GM12878 (cell line): ENCODE data around the gene NAA20. TPM values are rescaled to one million over a fixed set of nuclear protein-coding genes. Genes with fewer than 3 reads are reported as not detected.

ENCODE experiments used
- ATAC-seq: fragments of 200-7000 bp; cut with Tn5 transposase; 3 replicates; pipeline ENCODE4 v1.9.1; 2020; ENCODE audit warnings: mild to moderate bottlenecking, moderate library complexity
- BruUV-seq: library from RNA; stranded (reverse); fragments of 400-500 nt; replicated peaks from 2 replicates; lab custom pipeline; 2021; lab: Mats Ljungman, UMichigan
- CTCF ChIA-PET: fragments of 300-600 bp; sonication (Branson Sonifier 250); formaldehyde crosslinking; extraction: SDS; loops from one replicate; lab custom pipeline; 2021; ENCODE audit warnings: inconsistent platforms; lab: Yijun Ruan, JAX
- POLR2A ChIA-PET: fragments of 350-600 bp; formaldehyde crosslinking; extraction: SDS; loops from one replicate; lab custom pipeline; 2021; ENCODE audit warnings: inconsistent platforms; lab: Charles Lee
- RAD21 ChIA-PET: fragments of 300-600 bp; sonication (Branson Sonifier 250); formaldehyde crosslinking; loops from one replicate; lab custom pipeline; 2023; ENCODE audit warnings: antibody characterized with exemption; ENCODE audit not compliant: unreplicated experiment; lab: Charles Lee
- SMC1A ChIA-PET: fragments of 300-600 bp; sonication (Branson Sonifier 250); formaldehyde crosslinking; loops from one replicate; lab custom pipeline; 2023; ENCODE audit not compliant: unreplicated experiment, uncharacterized antibody; lab: Charles Lee
- DNase-seq: peaks from one replicate; pipeline ENCODE4 v3.0.0-alpha.2; 2011; ENCODE audit warnings: low read depth, low spot score
- FAIRE-seq: peaks from 3 replicates; lab custom pipeline; 2011; peaks lifted over from hg19 to GRCh38; lab: Jason Lieb, UNC
- H2AFZ ChIP-seq: 2 replicates; pipeline ENCODE4 v1.6.0; 2011; ENCODE audit warnings: low read depth, low read length, control low read depth; ENCODE audit not compliant: control insufficient read depth
- H3K27ac ChIP-seq: 2 replicates; pipeline ENCODE4 v1.5.1; 2011; ENCODE audit warnings: control low read depth; ENCODE audit not compliant: control insufficient read depth, insufficient read depth
- H3K27me3 ChIP-seq, 2 experiments: replicated peaks in 1 of 2; 2 replicates each; pipeline versions ENCODE4 v1.6.0 to v1.6.1; 2011; ENCODE audit warnings: low read length in 1 of 2; ENCODE audit not compliant: control insufficient read depth in 2 of 2, insufficient read depth in 2 of 2
- H3K36me3 ChIP-seq, 2 experiments: 2 replicates each; pipeline ENCODE4 v1.5.1; 2011; ENCODE audit warnings: low read length in 1 of 2; ENCODE audit not compliant: control insufficient read depth in 2 of 2, insufficient read depth in 2 of 2
- H3K4me1 ChIP-seq: 2 replicates; pipeline ENCODE4 v1.6.1; 2011; ENCODE audit warnings: mild to moderate bottlenecking, low read length, moderate library complexity, mixed read lengths; ENCODE audit not compliant: control insufficient read depth, insufficient read depth
- H3K4me2 ChIP-seq: 2 replicates; pipeline ENCODE4 v1.6.0; 2011; ENCODE audit warnings: control low read depth; ENCODE audit not compliant: control insufficient read depth, insufficient read depth
- H3K4me3 ChIP-seq: fragments of 200-600 bp; sonication (generic); 2 replicates; pipeline ENCODE4 v1.5.1; 2016
- H3K79me2 ChIP-seq: 2 replicates; pipeline ENCODE4 v1.6.0; 2011; ENCODE audit warnings: low read length; ENCODE audit not compliant: control insufficient read depth, insufficient read depth
- H3K9ac ChIP-seq: 2 replicates; pipeline ENCODE4 v1.8.0; 2011; ENCODE audit warnings: low read length, control low read depth, mixed read lengths; ENCODE audit not compliant: control insufficient read depth, insufficient read depth
- H3K9me3 ChIP-seq: replicated peaks from 3 replicates; pipeline ENCODE4 v1.5.1; 2011; ENCODE audit warnings: mild to moderate bottlenecking, low read length; ENCODE audit not compliant: control insufficient read depth, insufficient read depth
- H4K20me1 ChIP-seq: 2 replicates; pipeline ENCODE4 v1.6.0; 2011; ENCODE audit not compliant: control insufficient read depth, insufficient read depth
- CREB1 ChIP-seq: IDR thresholded peaks from 2 replicates; pipeline ENCODE4 v1.6.1; 2012; ENCODE audit warnings: low read depth, mild to moderate bottlenecking, inconsistent platforms
- FOS ChIP-seq: IDR thresholded peaks from 3 replicates; pipeline ENCODE4 v1.6.1; 2011; ENCODE audit warnings: borderline replicate concordance; ENCODE audit not compliant: insufficient read length; ENCODE audit errors: extremely low read depth
- GATAD2B ChIP-seq: fragments of 450-650 bp; conservative IDR thresholded peaks from 2 replicates; pipeline ENCODE4 v1.6.1; 2017; ENCODE audit warnings: low read depth, mild to moderate bottlenecking, moderate library complexity
- IRF4 ChIP-seq: IDR thresholded peaks from 2 replicates; pipeline ENCODE4 v1.6.1; 2011; ENCODE audit warnings: low read depth, low read length
- KAT2A ChIP-seq: conservative IDR thresholded peaks from 2 replicates; pipeline ENCODE4 v1.6.1; 2011; ENCODE audit warnings: low read depth, low read length; ENCODE audit not compliant: control insufficient read depth
- MEF2B ChIP-seq: fragments of 450-650 bp; IDR thresholded peaks from 2 replicates; pipeline ENCODE4 v1.6.1; 2018; ENCODE audit warnings: mild to moderate bottlenecking, moderate library complexity; ENCODE audit not compliant: partially characterized antibody, poor library complexity, severe bottlenecking
- MTA2 ChIP-seq: fragments of 450-650 bp; IDR thresholded peaks from 2 replicates; pipeline ENCODE4 v1.6.1; 2016; ENCODE audit warnings: low read depth, mild to moderate bottlenecking, moderate library complexity
- NR2C1 ChIP-seq: fragments of 450-650 bp; IDR thresholded peaks from 2 replicates; pipeline ENCODE4 v1.6.1; 2017; ENCODE audit warnings: antibody characterized with exemption, mild to moderate bottlenecking, moderate library complexity
- POLR2AphosphoS5 ChIP-seq: IDR thresholded peaks from 2 replicates; pipeline ENCODE4 v1.6.1; 2011; ENCODE audit warnings: mild to moderate bottlenecking, low read length, inconsistent platforms
- RAD51 ChIP-seq: fragments of 450-650 bp; IDR thresholded peaks from 2 replicates; pipeline ENCODE4 v1.6.1; 2016; ENCODE audit warnings: moderate library complexity, mild to moderate bottlenecking, inconsistent platforms
- SKIL ChIP-seq: fragments of 450-650 bp; IDR thresholded peaks from 2 replicates; pipeline ENCODE4 v1.6.1; 2017; ENCODE audit warnings: mild to moderate bottlenecking, low read depth, inconsistent platforms; ENCODE audit not compliant: poor library complexity, severe bottlenecking
- SPI1 ChIP-seq: IDR thresholded peaks from 2 replicates; pipeline ENCODE4 v1.6.1; 2011; ENCODE audit warnings: low read depth, mild to moderate bottlenecking, low read length, moderate library complexity, borderline replicate concordance; ENCODE audit not compliant: insufficient read depth
- TAF1 ChIP-seq: IDR thresholded peaks from 2 replicates; pipeline ENCODE4 v1.6.1; 2011; ENCODE audit warnings: mild to moderate bottlenecking, low read depth, low read length, borderline replicate concordance
- TBL1XR1 ChIP-seq: IDR thresholded peaks from 2 replicates; pipeline ENCODE4 v1.6.1; 2012; ENCODE audit warnings: low read depth, low read length, improper control_type of control experiment
- TCF7 ChIP-seq: IDR thresholded peaks from 2 replicates; pipeline ENCODE4 v1.6.1; 2014; ENCODE audit warnings: antibody characterized with exemption, borderline replicate concordance
- ZBTB40 ChIP-seq: fragments of 450-650 bp; IDR thresholded peaks from 2 replicates; pipeline ENCODE4 v1.6.1; 2016; ENCODE audit warnings: mild to moderate bottlenecking, moderate library complexity, borderline replicate concordance
- WGBS: methylation state at CpG from one replicate; pipeline ENCODE4 v1.1.6; 2016; ENCODE audit warnings: low lambda C conversion rate; ENCODE audit not compliant: insufficient replicate concordance, insufficient coverage; ENCODE audit errors: missing lambda C conversion rate; 5-methylcytosine and 5-hydroxymethylcytosine counted together
- in situ Hi-C: fragments of 300-500 bp; cut with MboI; formaldehyde crosslinking; loops from 9 replicates; pipeline ENCODE4 v1.14.3; 2018; ENCODE audit warnings: mixed read lengths
- intact Hi-C: fragments of 100-400 bp; cut with micrococcal nuclease; formaldehyde crosslinking; loops from one replicate; pipeline ENCODE4 v1.14.2; 2022; ENCODE audit not compliant: unreplicated experiment
- polyA plus RNA-seq, 11 experiments: library from polyadenylated mRNA; depleted of rRNA in 4 of 11; unstranded in 6 of 11; stranded (reverse) in 5 of 11; fragments of >200 nt; fragmentation: Nextera tagmentation in 4 of 11; fragmentation: Illumina TruSeq in 1 of 11; extraction: Ambion mirVana in 4 of 11; extraction: Trizol in 1 of 11; gene quantifications; 1 replicate in 1 of 11; 2 replicates in 10 of 11; pipeline versions ENCODE4 v1.2.1 to v1.2.3, GENCODE V29; 2011 to 2016; ENCODE audit warnings: inconsistent platforms in 2 of 11, missing spikeins in 2 of 11, low read depth in 1 of 11
- total RNA-seq, 4 experiments: library from RNA; depleted of rRNA in 3 of 4; stranded (reverse); fragments of >200 nt in 3 of 4; fragmentation: Illumina TruSeq in 1 of 4; extraction: Trizol in 1 of 4; gene quantifications; 2 replicates each; pipeline versions ENCODE4 v1.2.1 to v1.2.3, GENCODE V29; 2013 to 2021

The NAA20 gene
- total and polyA plus RNA-seq, 10 of the 15 experiments (the other 5 are each of a cell fraction or from before 2014, with no cell fraction given): 48.3 to 366 (median 89.1) TPM

GRCh38 chr20:20052074-20052970 lies 35.2 kb downstream of the NAA20 start, which contains the start of the genes CFAP61 and CRNKL1:
TSS of gene CFAP61 (plus strand) at chr20:20052532. CDS start at chr20:20056654, 4,122 bp downstream.
TSS of gene CRNKL1 (minus strand) at chr20:20052466. CDS start at chr20:20052342, 124 bp downstream.
- Histone ChIP-seq H2AFZ (peak within 1 kb of the TSS; percentile 98), H3K27ac (peak within 1 kb of the TSS; percentile 87), H3K9ac (peak within 1 kb of the TSS; percentile 87), H3K4me2 (peak within 1 kb of the TSS; percentile 85), H3K36me3 (peaks cover 0 to 8% of the 10 kb centered on the region in 2 experiments; a peak in 2 of 4 replicates), H3K4me3 (peak within 1 kb of the TSS; percentile 83), H3K27me3 (no peaks in the 10 kb centered on the region), H3K9me3 (no peaks in the 10 kb centered on the region), H4K20me1 (no peaks in the 10 kb centered on the region), H3K79me2 (peaks cover 13% of the 10 kb centered on the region), H3K4me1 (no peaks in the 10 kb centered on the region)
- FAIRE-seq (peak; percentile 100), DNase-seq (peak; percentile 96), ATAC-seq (peak; percentile 95)
- ChIA-PET SMC1A (interaction anchor here (0.6 to 2.6 kb wide), 13 partner anchors 7 to 496 kb away, joined by 3 to 16 read pairs (median 4); partner anchors contain the start of gene NAA20), POLR2A (interaction anchor here (0.6 to 1.3 kb wide), 5 partner anchors 32 to 661 kb away, joined by 3 to 5 read pairs (median 3); partner anchors contain the start of gene NAA20), RAD21 (interaction anchor here (0.9 to 2.4 kb wide), 7 partner anchors 20 to 551 kb away, joined by 3 to 14 read pairs (median 5); partner anchors contain the start of gene NAA20), CTCF (interaction anchor here (0.6 to 3.3 kb wide), 16 partner anchors 19 to 1251 kb away, joined by 3 to 14 read pairs (median 4); partner anchors contain the start of genes NAA20 and XRN2)
- BruUV-seq: no TSS peak
- intact Hi-C loops: loop anchor here (1.0 kb wide), 1 partner anchor 35 kb away; the partner anchor contains the start of gene NAA20
- under 1% methylated on average over 67 of the region's 67 CpGs for WGBS
- in situ Hi-C loops: no loop called here
- peak; percentile 39; the same call in 1 of the 2 replicates for TF ChIP-seq GATAD2B
- peak; percentile 93 for TF ChIP-seq ZBTB40
- 0 out of 2 replicates have a peak, but pooled peaks have one; percentile 12 for TF ChIP-seq IRF4
- TF ChIP-seq RAD51: no peak
- TF ChIP-seq MTA2: peak; percentile 83
- no peak for TF ChIP-seq FOS
- peak; percentile 60 for TF ChIP-seq MEF2B
- TF ChIP-seq TCF7: no peak
- TF ChIP-seq SPI1: no peak
- peak; percentile 89 for TF ChIP-seq CREB1
- peak; percentile 88 for TF ChIP-seq POLR2AphosphoS5
- TF ChIP-seq TAF1: peak; percentile 53; the same call in 1 of the 2 replicates
- peak; percentile 98 for TF ChIP-seq NR2C1
- no peak for TF ChIP-seq KAT2A
- TF ChIP-seq SKIL: no peak
- 0 out of 2 replicates have a peak, but pooled peaks have one; percentile 39 for TF ChIP-seq TBL1XR1
